Gastrocnemius medialis (tissue), 4 donors: ENCODE results near the gene NLRP9.

Source experiments
- CTCF ChIP-seq, 5 experiments: fragments of 450-650 bp in 3 of 5; fragments of 200-600 bp in 2 of 5; sonication (generic) in 2 of 5; IDR thresholded peaks in 4 of 5; conservative IDR thresholded peaks in 1 of 5; 1 replicate in 4 of 5; 2 replicates in 1 of 5; pipeline ENCODE4 v1.5.1; 2016 to 2019; ENCODE audit warnings: antibody characterized with exemption in 5 of 5, mild to moderate bottlenecking in 3 of 5, moderate library complexity in 3 of 5
- POLR2A ChIP-seq, 2 donors: fragments of 450-650 bp; IDR thresholded peaks; one replicate each; pipeline ENCODE4 v1.6.1; 2017; ENCODE audit warnings: antibody characterized with exemption in 2 of 2, mild to moderate bottlenecking in 2 of 2, moderate library complexity in 2 of 2

GRCh38 chr19:55660404-55660803, 77.8 kb downstream of the NLRP9 start:
- TF ChIP-seq CTCF (IDR thresholded peaks at IDR 0.05 in 4 of 5, conservative IDR thresholded peaks at IDR 0.05 in 1 of 5) (no peak), POLR2A (IDR thresholded peaks at IDR 0.05) (no peak)
